Cortex of kidney (tissue), 1 donor: Measurements from ENCODE around the gene CPEB2.
A peak's percentile ranks its signal among the peaks of the same experiment; 100 is the strongest.

Experiments
- DNase-seq: peaks from one replicate; lab custom pipeline; 2025; lab: John Stamatoyannopoulos, UW

Gene CPEB2

GRCh38 chr4:15001869-15002658 lies at the start of gene CPEB2:
CPEB2 (plus strand) TSS chr4:15002481; CDS start chr4:15002674, 193 bp downstream.
- DNase-seq: peak; percentile 88

GRCh38 chr4:14958436-14958835 lies 43.8 kb upstream of the CPEB2 start:
- DNase-seq: no peak

GRCh38 chr4:14961292-14961691 lies 41.0 kb upstream of the CPEB2 start:
- no peak for DNase-seq

- no peak for DNase-seq
Observed at GRCh38 chr4:14965071-14965470, 37.2 kb upstream of the CPEB2 start.

GRCh38 chr4:14967982-14968381 lies 34.3 kb upstream of the CPEB2 start:
- no peak for DNase-seq

GRCh38 chr4:14977830-14978229 lies 24.5 kb upstream of the CPEB2 start:
- DNase-seq: no peak

GRCh38 chr4:14984448-14984847 lies 17.8 kb upstream of the CPEB2 start:
- no peak for DNase-seq

- no peak for DNase-seq
Observed at GRCh38 chr4:14985161-14985560, 17.1 kb upstream of the CPEB2 start.

- no peak for DNase-seq
Observed at GRCh38 chr4:14985843-14986242, 16.4 kb upstream of the CPEB2 start.

- no peak for DNase-seq
Observed at GRCh38 chr4:14987054-14987453, 15.2 kb upstream of the CPEB2 start.

- no peak for DNase-seq
Observed at GRCh38 chr4:14990484-14990883, 11.8 kb upstream of the CPEB2 start.

GRCh38 chr4:14994242-14994641 lies 8.0 kb upstream of the CPEB2 start:
- DNase-seq: no peak

GRCh38 chr4:15001248-15001868 lies 923 bp upstream of the CPEB2 start:
- DNase-seq: no peak

GRCh38 chr4:15002659-15003400 lies 549 bp downstream of the CPEB2 start:
- peak; percentile 28 for DNase-seq

GRCh38 chr4:15003401-15003890 lies 1.2 kb downstream of the CPEB2 start:
- no peak for DNase-seq

- no peak for DNase-seq
Observed at GRCh38 chr4:15003891-15004738, 1.8 kb downstream of the CPEB2 start.

- peak; percentile 8 for DNase-seq
Observed at GRCh38 chr4:15004739-15005301, 2.5 kb downstream of the CPEB2 start.

GRCh38 chr4:15005474-15006115 lies 3.3 kb downstream of the CPEB2 start:
- DNase-seq: no peak

- DNase-seq: no peak
Observed at GRCh38 chr4:15006416-15007024, 4.2 kb downstream of the CPEB2 start.

GRCh38 chr4:15007201-15007600 lies 4.9 kb downstream of the CPEB2 start:
- DNase-seq: no peak
